ENCODE measurements around the gene TNFRSF14. TPM values are rescaled to one million over a fixed set of nuclear protein-coding genes. Genes with fewer than 3 reads are reported as not detected.
A peak's percentile ranks its signal among the peaks of the same experiment; 100 is the strongest.

TNFRSF14 gene
- total and polyA plus RNA-seq, 9 of the 15 experiments (the other 6 are each of a cell fraction or from before 2014, with no cell fraction given): 0.11 to 2.3 (median 0.68) TPM; not detected in 2

DNA sequence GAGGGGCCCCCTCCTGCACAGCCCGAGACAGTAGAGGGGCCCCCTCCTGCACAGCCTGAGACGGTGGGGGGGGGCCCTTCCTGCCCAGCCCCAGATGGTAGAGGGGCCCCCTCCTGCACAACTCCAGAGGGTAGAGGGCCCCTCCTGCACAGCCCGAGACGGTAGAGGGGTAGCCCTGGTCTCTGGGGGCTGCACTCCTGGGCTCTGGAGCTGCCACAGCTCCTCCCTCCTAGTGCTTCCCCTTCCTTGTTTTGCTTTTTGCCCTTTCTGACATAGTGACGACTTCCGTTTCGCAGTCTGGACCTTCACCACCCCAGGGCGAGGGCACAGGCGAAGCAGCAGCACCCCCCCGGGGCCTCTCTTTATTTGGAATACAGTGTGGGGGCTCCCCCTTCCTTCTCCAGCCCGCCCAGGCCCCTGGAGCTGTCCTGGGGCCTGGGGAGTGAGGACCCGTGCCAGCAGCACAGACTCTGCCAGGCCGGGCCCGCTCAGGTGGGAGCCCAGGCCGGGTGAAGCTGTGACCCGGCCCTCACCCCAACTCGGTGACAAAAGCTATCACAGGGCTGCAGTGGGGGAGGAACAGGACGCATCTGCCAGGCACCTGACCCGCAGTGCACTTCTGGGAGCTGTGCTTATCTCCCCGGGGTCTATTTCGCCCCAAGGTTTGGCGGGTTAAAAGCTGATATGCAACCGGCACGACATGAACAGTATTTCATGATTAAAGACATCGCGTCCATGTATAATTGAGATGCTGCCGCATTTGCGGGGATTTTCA lies 29.3 kb downstream of the TNFRSF14 start:
- Histone ChIP-seq H3K27ac (ENCODE audit: extremely low read depth, low read depth, low read length) (peak overlapping the region; percentile 93), H3K36me3 (ENCODE audit: control insufficient read depth, insufficient read depth, low read length) (0 out of 3 replicates have a peak, but pooled peaks cover 4% of the 10 kb centered on the region), H3K4me1 (replicated peaks in 1 of 2; ENCODE audit: control insufficient read depth in 2 of 2, insufficient read depth in 2 of 2, low read length in 2 of 2) (peaks cover 20 to 55% of the 10 kb centered on the region in 2 experiments), H3K79me2 (ENCODE audit: control insufficient read depth, insufficient read depth, low read length) (peaks cover 8% of the 10 kb centered on the region; the same call in 1 of the 3 replicates), H3K9me1 (ENCODE audit: control insufficient read depth, insufficient read depth, low read length) (no peaks in the 10 kb centered on the region), H3K9ac (ENCODE audit: insufficient read depth in 1 of 2, low read depth in 2 of 2, low read length in 2 of 2) (peak overlapping the region; percentile 79 to 95), H3K4me3 (peak overlapping the region; percentile 71), H3K9me3 (replicated peaks; ENCODE audit: control insufficient read depth, insufficient read depth, low read depth, low read length) (no peaks in the 10 kb centered on the region), H3K27me3 (ENCODE audit: control insufficient read depth in 2 of 2, insufficient read depth in 2 of 2, low read length in 2 of 2) (peaks cover 9 to 14% of the 10 kb centered on the region in 2 experiments), H3K4me2 (ENCODE audit: insufficient read depth, low read length) (peak overlapping the region; percentile 90), H4K20me1 (replicated peaks; ENCODE audit: control insufficient read depth, insufficient read depth, low read length) (no peaks in the 10 kb centered on the region), H2AFZ (ENCODE audit: low read depth, low read length) (peak overlapping the region; percentile 61)
- ChIA-PET POLR2A (interaction anchor here (0.5 to 3.0 kb wide), 13 partner anchors 12 to 1063 kb away, joined by 3 to 13 read pairs (median 4); partner anchors contain the start of genes PANK4 and TNFRSF14), CTCF (ENCODE audit: low intra/inter-chr PET ratio) (interaction anchor here (0.6 kb wide), 1 partner anchor 23 kb away, joined by 3 read pairs; no protein-coding TSS in a partner anchor)
- FAIRE-seq: peak; percentile 96
- peak; percentile 61 for ATAC-seq
- intact Hi-C loops (cut with micrococcal nuclease) (loop anchor here (2.0 to 5.0 kb wide), 2 partner anchors 38 to 57 kb away; no protein-coding TSS in a partner anchor), in situ Hi-C loops (cut with MboI) (no loop called here)
- TSS peak; percentile 83 for BruUV-seq (replicated peaks)
- DNase-seq (ENCODE audit: extremely low read depth in 1 of 4, low spot score in 3 of 4): peak; percentile 83 to 92 (median 87)
- WGBS (ENCODE audit: insufficient coverage, low coverage, missing lambda C conversion rate): 4% methylated on average over 23 of the region's 28 CpGs
- TF ChIP-seq CREM (IDR thresholded peaks at IDR 0.05; ENCODE audit: low read depth) (peak; percentile 57), YY1 (IDR thresholded peaks at IDR 0.05; ENCODE audit: borderline replicate concordance in 1 of 3, control insufficient read depth in 1 of 3, extremely low read depth in 1 of 3, insufficient read depth in 3 of 3, insufficient read length in 1 of 3, insufficient replicate concordance in 2 of 3, low read depth in 1 of 3, low read length in 2 of 3) (peak in 2 of 3 experiments; percentile 28 to 47), ELF4 (CRISPR knock-in tag; IDR thresholded peaks at IDR 0.05) (no peak), ZZZ3 (IDR thresholded peaks at IDR 0.05) (no peak), ETS1 (conservative IDR thresholded peaks at IDR 0.05; ENCODE audit: control insufficient read depth, low read depth, low read length) (peak; percentile 88)
- TF ChIP-seq, protein P1, sequence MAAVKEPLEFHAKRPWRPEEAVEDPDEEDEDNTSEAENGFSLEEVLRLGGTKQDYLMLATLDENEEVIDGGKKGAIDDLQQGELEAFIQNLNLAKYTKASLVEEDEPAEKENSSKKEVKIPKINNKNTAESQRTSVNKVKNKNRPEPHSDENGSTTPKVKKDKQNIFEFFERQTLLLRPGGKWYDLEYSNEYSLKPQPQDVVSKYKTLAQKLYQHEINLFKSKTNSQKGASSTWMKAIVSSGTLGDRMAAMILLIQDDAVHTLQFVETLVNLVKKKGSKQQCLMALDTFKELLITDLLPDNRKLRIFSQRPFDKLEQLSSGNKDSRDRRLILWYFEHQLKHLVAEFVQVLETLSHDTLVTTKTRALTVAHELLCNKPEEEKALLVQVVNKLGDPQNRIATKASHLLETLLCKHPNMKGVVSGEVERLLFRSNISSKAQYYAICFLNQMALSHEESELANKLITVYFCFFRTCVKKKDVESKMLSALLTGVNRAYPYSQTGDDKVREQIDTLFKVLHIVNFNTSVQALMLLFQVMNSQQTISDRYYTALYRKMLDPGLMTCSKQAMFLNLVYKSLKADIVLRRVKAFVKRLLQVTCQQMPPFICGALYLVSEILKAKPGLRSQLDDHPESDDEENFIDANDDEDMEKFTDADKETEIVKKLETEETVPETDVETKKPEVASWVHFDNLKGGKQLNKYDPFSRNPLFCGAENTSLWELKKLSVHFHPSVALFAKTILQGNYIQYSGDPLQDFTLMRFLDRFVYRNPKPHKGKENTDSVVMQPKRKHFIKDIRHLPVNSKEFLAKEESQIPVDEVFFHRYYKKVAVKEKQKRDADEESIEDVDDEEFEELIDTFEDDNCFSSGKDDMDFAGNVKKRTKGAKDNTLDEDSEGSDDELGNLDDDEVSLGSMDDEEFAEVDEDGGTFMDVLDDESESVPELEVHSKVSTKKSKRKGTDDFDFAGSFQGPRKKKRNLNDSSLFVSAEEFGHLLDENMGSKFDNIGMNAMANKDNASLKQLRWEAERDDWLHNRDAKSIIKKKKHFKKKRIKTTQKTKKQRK (IDR thresholded peaks at IDR 0.05; ENCODE audit: borderline replicate concordance, low read depth, low read length): no peak
- TF ChIP-seq, protein P2, sequence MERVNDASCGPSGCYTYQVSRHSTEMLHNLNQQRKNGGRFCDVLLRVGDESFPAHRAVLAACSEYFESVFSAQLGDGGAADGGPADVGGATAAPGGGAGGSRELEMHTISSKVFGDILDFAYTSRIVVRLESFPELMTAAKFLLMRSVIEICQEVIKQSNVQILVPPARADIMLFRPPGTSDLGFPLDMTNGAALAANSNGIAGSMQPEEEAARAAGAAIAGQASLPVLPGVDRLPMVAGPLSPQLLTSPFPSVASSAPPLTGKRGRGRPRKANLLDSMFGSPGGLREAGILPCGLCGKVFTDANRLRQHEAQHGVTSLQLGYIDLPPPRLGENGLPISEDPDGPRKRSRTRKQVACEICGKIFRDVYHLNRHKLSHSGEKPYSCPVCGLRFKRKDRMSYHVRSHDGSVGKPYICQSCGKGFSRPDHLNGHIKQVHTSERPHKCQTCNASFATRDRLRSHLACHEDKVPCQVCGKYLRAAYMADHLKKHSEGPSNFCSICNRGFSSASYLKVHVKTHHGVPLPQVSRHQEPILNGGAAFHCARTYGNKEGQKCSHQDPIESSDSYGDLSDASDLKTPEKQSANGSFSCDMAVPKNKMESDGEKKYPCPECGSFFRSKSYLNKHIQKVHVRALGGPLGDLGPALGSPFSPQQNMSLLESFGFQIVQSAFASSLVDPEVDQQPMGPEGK (CRISPR knock-in tag; IDR thresholded peaks at IDR 0.05; ENCODE audit: borderline replicate concordance): 0 out of 2 replicates have a peak, but pooled peaks have one; percentile 44
- TF ChIP-seq, protein P3, sequence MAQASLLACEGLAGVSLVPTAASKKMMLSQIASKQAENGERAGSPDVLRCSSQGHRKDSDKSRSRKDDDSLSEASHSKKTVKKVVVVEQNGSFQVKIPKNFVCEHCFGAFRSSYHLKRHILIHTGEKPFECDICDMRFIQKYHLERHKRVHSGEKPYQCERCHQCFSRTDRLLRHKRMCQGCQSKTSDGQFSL (CRISPR knock-in tag; IDR thresholded peaks at IDR 0.05): peak; percentile 75
- TF ChIP-seq, protein P3 (tag; IDR thresholded peaks at IDR 0.05): peak in 1 of 2 experiments; percentile 75; a peak in 1 of 4 replicates
